ENCODE data around the gene PIK3IP1.
"Not testable (repeated sequence)": the region's sequence is repeated elsewhere in the genome, so short reads cannot be mapped to it uniquely, and the experiment has no call there.

Gene PIK3IP1, protein sequence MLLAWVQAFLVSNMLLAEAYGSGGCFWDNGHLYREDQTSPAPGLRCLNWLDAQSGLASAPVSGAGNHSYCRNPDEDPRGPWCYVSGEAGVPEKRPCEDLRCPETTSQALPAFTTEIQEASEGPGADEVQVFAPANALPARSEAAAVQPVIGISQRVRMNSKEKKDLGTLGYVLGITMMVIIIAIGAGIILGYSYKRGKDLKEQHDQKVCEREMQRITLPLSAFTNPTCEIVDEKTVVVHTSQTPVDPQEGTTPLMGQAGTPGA

DNA sequence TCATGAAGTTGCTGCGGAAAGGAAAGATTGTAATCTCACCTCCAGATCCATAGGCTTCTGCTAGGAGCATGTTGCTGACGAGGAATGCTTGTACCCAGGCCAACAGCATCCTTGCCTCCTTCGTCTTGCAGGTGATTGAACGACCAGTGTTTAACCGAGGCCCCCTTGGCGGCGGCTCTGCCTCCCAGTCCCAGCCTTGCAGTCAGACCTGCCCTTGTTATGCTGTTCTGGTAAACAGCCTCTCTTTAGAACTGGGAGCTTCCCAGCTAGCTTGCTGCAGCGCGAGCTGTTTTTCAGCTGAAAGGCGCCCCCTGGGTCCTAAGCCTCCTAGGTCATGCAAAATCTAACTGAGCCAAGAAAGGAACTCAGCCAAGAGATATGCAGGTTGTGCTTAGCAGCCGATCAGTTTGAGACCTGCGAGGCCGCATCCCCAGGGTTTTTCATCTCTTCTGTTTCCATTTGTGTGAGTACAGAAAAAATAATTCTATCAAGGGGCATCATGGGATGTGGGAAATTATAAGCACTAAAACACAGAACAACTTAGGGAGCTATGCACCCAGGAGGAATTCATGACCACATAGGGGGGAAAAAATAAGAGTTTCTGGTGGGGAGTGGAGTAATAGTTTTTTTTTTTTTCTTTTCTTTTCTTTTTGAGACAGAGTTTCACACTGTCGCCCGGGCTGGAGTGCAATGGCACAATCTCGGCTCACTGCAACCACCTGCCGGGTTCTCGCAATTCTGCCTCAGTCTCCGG is at the start of gene PIK3IP1:
Gene PIK3IP1, minus strand, starts transcription at position 253 of the 754 bp plus-strand sequence. Its CDS starts 144 bp downstream, at position 109.
- peak; percentile 98 for DNase-seq (ENCODE audit: low spot score)

DNA sequence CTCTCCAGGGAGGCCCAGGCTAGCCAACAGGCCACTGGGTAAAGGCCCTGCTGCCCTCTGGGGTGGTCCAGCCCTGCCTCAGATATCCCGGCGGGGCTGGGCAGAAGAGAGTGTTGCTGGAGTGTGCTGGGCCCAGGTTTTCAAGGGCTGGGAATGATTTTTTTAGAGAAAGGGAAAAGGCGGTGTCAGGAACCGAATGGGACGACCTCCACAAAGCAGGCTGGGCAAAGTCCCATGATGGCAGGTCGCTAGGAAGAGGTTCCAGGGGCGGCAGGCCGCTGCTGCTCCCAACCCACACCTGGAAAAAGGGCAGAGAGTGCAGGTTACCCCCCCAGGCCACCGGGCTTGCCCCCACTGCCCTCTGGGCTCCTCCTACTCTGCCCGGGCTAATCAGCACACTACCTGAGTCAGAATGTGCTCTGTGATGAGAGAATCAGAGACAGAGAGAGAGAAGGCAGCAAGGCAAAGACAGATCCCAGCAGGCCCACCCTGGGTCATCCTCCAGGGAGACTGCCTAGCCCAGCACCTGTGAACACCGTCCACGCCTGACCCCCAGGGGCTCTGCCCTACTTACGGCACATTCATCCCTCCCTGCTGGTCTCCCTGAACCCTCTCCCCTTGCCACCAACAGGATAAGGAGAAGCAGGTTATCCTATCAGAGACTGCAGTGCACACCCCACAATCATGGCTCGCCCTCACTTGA is 49.2 kb upstream of the PIK3IP1 start:
- DNase-seq (ENCODE audit: low spot score): no peak

DNA sequence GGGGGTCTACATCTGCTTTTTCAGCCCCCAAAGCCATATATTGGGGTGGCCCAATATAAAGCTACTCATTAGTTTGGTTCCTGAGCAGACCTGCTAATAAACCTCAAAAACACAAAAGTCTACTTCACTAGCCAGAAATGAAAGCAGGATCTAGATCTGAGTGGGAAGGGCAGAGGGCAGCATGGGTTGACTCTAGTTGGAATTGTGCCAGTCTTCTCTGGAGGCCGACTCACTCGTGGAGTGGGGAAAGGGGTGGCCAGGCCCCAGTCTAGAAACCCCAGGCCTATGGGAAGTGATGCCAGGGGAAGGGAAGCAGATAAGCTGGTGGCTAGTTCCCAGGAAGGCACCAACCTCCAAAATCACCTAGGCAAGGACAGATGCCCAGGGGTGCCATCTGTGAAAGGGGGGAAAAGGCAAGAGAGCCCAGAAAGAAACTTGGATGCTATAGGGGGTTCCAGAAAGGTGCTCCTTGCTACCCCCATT is 48.5 kb upstream of the PIK3IP1 start:
- no peak for DNase-seq (ENCODE audit: low spot score)

DNA sequence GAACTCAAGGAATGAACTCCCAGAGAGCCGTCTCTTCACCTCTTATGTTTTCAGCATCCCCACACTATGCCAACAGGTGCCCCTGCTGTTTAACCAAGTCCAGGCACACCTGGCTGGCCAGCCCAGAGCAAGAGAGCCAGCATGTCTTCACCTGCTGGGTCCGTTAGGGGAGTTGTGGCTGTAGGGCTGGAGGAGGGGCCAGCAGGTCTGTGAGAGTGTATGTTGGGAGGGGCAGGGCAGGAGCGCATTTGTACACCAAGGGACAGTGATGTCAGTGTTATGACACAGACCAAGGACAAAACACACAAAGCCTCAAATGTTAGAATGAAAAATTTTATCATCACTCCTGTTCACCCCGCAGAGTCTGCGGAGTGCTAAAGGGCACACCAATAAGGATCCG is 48.1 kb upstream of the PIK3IP1 start:
- no peak for DNase-seq (ENCODE audit: low spot score)

DNA sequence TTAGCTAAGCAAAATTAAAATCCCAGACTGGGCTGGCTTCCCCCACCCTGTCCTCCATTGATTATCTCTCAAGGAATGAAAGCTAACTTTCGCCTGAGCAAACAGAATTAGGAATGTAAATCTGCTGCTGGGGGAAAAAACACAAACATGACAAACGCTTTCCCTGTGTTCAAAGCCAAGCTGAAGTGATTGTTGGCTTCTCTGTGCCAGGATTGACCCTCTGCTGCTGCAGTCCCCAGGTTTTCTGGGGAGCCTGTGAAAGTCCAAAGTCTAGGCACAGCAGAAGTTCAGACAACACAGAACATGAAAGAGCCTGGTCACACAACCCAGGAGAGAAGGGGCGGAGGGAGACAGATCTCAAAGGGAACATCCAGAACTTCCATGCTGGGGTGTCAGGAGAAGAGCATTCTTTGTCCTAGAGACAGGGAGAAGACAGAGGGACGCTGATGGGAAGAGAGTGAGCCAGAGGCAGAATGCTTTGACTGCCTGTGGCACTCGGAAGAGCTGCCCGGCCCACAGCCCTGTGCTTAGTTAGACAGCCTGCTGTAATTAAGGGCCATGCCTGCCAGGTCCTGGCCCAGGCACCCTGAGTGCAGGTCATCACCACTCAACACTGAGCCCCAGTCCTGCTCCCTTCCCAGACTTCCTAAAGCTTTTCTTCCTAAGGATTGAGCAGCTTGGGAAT is 47.0 kb upstream of the PIK3IP1 start:
- DNase-seq (ENCODE audit: low spot score): no peak

DNA sequence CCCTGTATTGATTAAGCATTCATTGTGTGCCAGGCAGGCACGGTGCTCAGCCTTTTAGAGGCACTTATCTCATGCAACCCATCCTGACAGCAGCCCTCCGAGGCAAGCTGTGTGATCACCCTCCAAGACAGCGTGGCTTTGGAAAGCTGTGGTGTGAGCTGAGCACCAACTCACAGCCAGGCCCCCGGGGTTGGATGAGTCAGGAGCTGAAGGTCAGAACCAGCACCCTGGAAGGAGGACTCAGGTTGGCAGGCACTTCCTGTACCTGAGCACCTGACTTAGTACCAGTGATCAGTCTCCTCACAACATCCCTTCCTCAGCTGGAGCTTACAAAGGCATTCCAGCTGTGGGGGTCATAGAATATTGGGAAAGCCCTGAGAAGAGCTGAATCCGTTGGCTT is 44.9 kb upstream of the PIK3IP1 start:
- DNase-seq (ENCODE audit: low spot score): no peak

DNA sequence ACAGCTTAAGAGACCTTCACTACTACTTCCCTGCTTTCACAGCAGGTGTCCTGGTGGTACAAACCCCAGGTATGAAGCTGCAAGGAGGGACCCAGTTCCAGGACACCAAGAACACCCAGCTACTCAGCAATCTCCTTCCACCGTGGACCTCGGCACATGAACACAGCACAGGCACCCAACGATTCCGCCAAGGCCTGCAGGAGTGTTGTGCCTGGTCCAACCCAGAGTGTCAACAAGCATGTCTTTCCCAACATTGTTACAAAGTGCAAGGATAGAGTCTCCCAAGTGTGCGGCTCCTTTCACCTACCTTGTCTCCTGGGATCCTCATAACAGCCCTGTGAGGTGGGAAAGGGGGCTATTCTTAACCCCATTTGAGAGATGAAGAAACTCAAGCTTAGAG is 42.0 kb upstream of the PIK3IP1 start:
- DNase-seq (ENCODE audit: low spot score): no peak

DNA sequence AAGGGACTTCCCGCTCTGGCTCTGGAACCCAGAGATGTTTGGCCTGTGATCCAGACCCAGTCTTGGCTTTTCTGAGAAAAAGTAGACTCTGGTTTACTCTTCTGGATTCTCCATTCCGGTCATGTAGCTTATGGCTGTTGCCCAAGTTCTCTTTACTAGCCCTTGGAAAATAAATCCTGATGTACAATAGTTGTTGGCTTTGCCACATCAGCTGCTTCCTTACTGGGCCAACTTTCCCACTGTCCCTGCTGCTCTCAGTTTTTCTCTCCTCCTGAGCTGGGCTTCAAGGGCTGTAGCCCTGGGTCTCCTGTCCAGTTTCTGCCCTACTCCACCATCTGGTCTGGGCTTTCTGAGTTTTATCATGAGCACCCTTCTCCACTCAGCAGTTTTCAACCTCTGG is 41.4 kb upstream of the PIK3IP1 start:
- DNase-seq (ENCODE audit: low spot score): no peak

DNA sequence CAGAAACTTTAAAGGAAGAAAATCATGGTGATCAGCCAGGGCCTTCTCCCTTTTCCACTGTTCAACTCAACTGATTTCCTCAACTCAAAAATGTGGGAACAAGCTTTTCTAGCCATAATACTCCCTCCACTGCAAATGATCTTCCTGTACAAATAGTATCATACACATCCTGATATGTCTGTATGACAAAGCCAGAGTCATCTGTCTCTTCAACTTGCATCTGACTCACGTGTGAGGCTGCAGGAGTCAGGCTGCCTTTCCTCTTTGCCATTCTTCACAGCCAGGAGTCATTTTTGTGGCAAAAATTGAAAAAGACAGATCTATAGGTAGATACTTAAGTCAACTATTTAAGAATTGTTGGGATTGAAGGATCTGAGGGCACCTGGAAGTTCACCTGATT is 40.6 kb upstream of the PIK3IP1 start:
- no peak for DNase-seq (ENCODE audit: low spot score)

DNA sequence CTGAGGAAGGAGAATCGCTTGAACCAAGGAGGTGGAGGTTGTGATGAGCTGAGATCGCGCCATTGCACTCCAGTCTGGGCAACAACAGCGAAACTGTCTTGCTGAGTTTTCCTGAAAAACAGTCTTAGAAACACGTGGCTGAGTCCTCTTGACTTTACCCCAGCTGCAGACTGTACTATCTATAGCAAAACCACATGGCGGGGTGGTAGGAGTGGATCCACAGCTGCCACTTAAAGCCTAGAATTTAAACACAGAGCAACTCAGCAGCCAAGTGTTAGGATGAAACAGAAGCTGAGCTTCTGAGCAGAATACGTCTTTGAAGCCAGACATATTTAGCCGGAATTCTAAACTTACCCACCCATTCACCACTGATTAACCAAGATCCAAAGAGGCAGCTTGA is 39.7 kb upstream of the PIK3IP1 start:
- no peak for DNase-seq (ENCODE audit: low spot score)

DNA sequence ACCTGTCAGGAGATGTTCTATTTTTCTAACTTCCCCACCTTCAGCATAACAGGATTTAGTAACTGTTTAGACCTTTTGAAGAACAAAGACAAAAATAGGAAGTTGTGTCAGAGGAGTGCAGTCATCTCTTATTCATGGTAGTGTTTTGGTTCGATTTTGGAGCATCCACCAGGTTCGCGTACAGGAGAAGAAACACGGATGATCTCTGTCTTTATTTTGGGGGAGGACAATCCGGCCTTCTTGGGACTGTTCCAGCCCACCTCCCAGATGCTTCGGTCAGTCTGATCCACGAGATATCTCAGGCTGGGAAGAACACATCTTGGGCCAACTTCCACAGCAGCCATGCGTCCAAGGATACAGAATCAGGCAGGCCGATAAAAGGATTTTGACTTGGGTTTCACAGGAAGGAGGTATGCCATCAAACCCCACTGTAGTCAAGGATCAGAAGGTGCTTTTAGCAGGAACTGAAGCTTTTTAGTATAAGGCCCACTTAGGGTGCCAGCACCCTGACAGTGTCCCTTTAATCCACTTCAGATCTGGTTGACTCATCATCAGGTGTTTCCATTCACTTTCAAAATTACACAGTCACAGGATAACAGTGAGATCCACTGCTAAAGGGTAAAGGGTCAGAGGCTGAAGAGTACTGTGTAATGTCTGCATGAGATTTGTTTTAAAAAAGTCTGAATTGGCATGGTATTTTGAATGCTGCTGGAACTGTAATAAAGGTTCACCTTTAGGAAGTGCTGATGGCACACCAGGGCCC is 37.3 kb upstream of the PIK3IP1 start:
- no peak for DNase-seq (ENCODE audit: low spot score)

DNA sequence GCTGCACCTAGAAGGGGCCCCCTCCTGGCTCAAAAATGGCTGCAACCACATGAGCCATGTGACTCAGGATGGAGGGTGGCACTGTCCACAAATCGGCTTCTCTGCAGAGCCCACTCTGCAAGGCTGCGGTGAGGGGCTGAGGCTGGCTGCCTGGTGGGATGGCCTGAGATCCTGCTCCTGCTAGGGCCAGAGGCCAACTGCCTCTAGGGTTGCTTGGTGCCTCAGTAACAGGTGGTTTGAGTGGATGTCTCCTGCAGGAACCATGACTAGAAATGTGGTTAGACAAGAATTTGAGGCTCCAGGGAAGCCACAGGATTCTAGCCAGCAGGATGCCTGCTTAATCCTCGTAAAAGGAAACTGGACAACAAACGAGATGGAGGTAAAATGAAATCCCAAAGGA is 36.7 kb upstream of the PIK3IP1 start:
- no peak for DNase-seq (ENCODE audit: low spot score)

DNA sequence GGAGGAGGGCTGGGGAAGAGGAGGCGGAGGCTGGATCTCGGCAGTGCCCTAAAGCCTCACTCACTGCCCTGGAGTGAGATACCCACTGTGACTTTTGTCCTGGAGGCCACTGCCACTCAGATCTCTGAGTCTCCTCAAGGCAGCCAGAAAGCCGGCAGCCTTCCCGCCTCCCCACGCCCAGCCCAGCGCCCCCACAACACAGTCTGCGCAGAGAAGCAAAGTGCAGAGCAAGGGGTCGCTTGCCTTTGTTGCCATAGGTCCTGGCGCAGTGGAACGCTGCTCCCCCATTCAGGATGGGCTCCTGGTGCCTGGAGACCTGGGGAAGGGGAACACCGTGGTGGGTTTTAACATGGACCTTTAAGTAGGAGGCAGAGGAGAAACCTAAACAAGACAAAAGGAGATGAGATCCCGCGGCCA is 36.3 kb upstream of the PIK3IP1 start:
- DNase-seq (ENCODE audit: low spot score): no peak

DNA sequence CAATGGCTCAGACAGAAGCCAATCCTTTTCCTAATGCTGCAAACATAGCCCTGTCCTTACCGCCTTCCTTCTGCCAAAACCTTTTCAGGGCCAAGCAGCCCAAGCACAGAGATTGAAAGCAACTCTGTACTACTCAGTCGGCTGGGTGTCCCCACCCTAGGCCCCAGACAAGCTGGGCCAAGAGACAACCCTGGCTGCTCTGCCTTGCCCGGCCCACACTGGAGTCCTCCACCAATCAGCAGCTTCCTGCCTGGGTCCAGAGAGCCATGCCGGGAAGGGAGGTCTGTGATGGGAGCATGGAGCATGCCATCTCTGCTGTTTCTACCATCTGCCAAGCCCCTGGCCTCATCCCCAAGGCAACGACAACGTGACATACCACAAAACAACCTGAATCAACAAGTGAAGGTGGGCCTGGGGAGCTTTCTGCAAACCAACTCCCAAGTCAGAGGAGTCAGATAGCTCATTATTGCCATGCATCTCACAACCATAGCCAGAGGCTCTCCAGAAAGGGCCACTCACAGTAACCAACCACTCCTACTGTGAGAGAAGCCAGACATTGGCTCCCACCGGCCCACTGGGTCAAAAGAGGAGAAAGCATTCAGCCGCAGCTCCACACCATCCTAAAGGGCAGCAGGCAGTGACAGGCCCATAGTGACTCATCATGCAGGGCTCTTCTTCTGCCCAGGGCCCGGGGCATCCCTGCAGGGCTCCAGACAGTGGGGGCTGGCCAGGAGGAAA is 35.7 kb upstream of the PIK3IP1 start:
- no peak for DNase-seq (ENCODE audit: low spot score)

DNA sequence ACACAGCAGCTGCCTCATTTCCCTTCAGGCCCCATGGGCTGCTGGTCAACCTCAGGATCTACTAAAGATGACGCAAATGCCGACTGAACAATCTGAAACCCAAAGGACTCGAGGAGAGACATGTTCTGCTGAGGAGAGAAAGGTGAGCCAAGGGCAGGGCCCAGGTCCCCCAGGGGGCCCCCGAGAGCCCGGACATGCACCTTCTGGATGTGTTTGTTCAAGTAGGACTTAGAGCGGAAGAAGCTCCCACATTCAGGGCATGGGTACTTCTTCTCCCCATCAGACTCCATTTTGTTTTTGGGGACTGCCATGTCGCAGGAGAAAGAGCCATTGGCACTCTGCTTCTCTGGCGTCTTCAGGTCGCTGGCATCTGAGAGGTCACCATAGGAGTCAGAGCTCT is 34.6 kb upstream of the PIK3IP1 start:
- DNase-seq (ENCODE audit: low spot score): no peak

DNA sequence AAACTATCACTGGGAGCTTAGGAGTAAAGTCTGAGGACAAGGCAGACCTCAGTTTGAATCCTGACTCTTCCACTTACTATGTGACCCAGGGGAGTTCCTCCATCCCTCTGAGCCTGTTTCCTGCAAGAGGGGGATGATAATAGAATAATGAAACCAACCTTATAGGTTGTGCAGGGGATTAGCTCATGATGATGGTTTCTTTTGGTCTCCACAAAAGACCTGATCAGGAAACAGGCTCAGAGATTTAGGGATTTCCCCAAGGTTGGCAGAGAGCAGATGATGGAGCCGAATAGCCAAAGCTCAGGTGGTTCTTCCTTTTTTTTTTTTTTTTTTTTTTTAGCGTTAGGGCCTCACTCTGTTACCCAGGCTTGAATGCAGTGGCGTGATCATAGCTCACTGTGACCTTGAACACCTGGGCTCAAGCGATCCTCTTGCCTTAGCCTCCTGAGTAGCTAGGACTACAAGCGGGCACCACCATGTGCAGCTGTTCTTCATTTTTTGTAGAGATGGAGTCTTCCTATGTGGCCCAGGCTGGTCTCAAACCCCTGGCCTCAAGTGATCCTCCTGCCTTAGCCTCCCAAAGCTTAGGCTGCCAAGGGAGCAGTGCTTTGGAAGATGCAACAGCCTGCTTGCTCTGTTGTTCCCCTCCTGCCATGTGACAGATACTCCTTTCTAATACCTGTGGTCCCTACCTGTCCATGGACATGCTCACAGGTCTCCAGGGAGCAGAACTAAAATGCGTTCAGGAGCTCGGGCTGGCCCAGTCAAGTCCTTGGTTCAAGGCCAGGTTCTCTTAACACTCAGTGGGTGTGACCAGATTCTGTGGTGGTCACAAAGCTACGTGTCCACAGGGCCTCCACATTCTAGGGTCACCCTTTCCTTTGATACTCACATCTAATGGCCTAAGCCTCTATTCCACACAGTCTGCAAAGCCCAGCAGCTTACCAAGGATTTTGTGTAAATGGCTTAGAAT is 31.6 kb upstream of the PIK3IP1 start:
- DNase-seq (ENCODE audit: low spot score): no peak

DNA sequence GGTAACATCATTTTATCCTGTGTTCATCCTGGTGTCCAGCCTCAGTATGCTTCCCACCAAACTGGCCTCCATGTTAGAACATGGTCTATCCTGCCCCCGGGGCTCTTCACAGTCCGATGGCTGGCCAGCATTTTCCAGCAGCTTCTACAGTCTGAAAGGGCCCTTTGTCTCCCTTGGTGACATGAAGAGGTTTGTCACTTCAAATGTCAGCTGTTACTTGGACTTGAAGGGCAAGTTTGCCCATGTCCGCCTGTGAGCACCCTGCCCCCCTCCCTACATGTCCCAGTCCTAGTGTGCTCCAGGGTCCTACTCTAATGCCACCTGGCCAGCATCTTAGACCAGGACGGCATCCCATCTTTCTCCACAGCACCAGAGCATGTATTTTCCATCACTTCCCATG is 29.1 kb upstream of the PIK3IP1 start:
- no peak for DNase-seq (ENCODE audit: low spot score)

DNA sequence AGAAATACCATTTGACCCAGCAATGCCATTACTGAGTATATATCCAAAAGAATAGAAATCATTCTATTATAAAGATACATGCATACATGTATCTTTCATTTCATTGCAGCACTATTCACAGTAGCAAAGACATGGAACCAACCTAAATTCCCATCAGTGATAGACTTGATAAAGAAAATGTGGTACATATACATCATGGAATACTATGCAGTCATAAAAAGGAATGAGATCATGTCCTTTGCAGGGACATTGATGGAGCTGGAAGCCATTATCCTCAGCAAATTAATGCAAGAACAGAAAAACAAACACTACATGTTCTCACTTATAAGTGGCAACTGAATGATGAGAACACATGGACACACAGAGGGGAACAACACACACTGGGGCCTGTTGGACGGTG is 21.9 kb upstream of the PIK3IP1 start:
- DNase-seq (ENCODE audit: low spot score): not testable (repeated sequence)

DNA sequence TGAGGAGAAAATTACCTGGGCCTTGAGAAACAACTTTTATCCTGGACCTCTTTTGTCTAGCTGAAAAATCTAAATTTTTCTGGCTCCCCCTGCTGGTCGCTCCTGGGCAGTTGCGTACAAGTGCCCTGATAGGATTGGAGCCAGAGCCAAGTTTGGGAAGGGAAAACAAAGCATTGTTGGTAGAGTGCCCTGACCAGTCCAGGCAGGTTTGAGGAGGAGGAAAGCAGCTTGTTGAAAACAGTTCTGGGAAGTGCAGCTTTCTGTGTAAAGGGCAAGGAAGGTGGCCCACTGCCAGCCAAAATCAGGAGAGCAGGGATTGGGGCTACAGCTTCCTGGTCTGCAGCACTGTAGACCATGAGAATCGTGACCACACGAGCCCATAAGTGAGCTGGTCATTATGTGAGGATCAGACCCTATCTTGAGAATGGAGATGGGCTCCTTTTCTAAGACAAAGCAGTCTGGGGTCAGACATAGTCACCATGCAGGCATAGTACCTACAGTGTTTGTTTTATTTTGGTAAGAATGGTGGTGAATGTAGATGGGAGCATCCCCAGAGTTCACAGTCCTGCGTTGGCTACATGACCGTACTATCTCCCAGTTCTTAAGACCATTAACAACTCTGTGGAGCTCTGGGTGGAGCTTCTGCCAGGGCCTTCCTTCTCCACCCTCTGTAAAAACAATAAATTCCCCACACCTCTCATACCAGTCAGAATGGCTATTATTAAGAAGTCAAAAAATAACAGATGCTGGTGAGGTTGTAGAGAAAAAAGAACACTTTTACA is 21.3 kb upstream of the PIK3IP1 start:
- peak; percentile 84 for DNase-seq (ENCODE audit: low spot score)
